ENCODE data around the gene EMC8.

Gene EMC8

DNA sequence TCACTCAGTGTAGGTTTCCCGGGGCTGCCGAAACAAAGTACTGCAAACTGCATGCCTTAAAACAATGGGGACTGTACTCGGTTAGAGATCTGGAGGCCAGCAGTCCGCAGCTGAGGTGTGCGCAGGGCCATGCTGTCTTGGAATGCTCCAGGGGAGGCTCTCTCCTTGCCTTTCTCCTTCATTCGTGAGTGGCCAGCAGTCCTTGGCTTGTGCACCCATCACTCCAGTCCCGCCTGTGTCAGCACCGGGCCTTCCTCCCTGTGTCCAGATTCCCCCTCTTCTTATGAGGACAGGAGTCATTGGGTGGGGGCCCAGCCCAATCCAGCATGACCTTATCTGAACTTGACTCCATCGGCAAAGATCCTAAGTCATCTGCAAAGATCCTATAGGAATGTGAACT, 43.5 kb upstream of the EMC8 start:
- no peaks in the 10 kb centered on the region for H3K79me2 ChIP-seq (ENCODE audit: insufficient read depth, low read length)
- no peaks in the 10 kb centered on the region for H3K4me1 ChIP-seq (ENCODE audit: insufficient read depth, low read length, poor library complexity, severe bottlenecking)
- H3K36me3 ChIP-seq (ENCODE audit: insufficient read depth, low read length) = no peaks in the 10 kb centered on the region
- no peaks in the 10 kb centered on the region for H3K9me2 ChIP-seq (replicated peaks; ENCODE audit: low read depth, low read length)
- H4K20me1 ChIP-seq (ENCODE audit: insufficient read depth, low read length, poor library complexity, severe bottlenecking) = no peaks in the 10 kb centered on the region
- H3K27me3 ChIP-seq (ENCODE audit: insufficient read depth, low read length, poor library complexity, severe bottlenecking) = no peaks in the 10 kb centered on the region
- TF ChIP-seq EZH2phosphoT487 (IDR thresholded peaks at IDR 0.05; ENCODE audit: borderline replicate concordance) = no peak
- TF ChIP-seq, protein P1, sequence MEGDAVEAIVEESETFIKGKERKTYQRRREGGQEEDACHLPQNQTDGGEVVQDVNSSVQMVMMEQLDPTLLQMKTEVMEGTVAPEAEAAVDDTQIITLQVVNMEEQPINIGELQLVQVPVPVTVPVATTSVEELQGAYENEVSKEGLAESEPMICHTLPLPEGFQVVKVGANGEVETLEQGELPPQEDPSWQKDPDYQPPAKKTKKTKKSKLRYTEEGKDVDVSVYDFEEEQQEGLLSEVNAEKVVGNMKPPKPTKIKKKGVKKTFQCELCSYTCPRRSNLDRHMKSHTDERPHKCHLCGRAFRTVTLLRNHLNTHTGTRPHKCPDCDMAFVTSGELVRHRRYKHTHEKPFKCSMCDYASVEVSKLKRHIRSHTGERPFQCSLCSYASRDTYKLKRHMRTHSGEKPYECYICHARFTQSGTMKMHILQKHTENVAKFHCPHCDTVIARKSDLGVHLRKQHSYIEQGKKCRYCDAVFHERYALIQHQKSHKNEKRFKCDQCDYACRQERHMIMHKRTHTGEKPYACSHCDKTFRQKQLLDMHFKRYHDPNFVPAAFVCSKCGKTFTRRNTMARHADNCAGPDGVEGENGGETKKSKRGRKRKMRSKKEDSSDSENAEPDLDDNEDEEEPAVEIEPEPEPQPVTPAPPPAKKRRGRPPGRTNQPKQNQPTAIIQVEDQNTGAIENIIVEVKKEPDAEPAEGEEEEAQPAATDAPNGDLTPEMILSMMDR (conservative IDR thresholded peaks at IDR 0.05; ENCODE audit: low read length) = no peak
- H2AFZ ChIP-seq (ENCODE audit: low read length) = no peak overlapping the region
- H3K4me2 ChIP-seq (ENCODE audit: low read depth, low read length, poor library complexity, severe bottlenecking) = no peak overlapping the region
- H3K9me3 ChIP-seq (ENCODE audit: insufficient read depth, low read depth, low read length) = no peaks in the 10 kb centered on the region
- H3F3A ChIP-seq (ENCODE audit: low read depth) = no peaks in the 10 kb centered on the region
- H3K9ac ChIP-seq (ENCODE audit: low read depth, low read length, poor library complexity, severe bottlenecking) = no peak overlapping the region
- H3K4me3 ChIP-seq (ENCODE audit: low read length, poor library complexity, severe bottlenecking) = no peak overlapping the region

DNA sequence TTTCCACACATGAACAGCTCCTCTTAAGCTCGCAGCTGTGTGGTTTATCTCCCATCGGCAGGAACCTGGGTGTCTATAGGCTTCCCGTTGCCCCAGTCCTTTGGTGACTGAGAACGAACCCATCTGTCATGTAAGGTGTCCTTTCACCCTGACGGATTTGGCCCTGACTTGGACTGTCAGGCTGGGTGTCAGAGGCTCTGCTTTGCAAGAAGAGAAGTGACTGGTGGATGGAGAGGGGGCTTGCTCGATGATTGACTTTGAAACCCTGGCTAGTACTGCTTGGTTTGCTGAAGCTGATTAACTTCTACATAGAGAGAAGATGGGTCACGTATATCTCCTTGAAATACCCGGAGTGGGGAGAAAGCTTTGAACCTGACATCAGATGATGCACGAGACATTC, 43.1 kb upstream of the EMC8 start:
- H3K27me3 ChIP-seq (ENCODE audit: insufficient read depth, low read length, poor library complexity, severe bottlenecking) = no peaks in the 10 kb centered on the region
- H3K9ac ChIP-seq (ENCODE audit: low read depth, low read length, poor library complexity, severe bottlenecking) = no peak overlapping the region
- no peaks in the 10 kb centered on the region for H4K20me1 ChIP-seq (ENCODE audit: insufficient read depth, low read length, poor library complexity, severe bottlenecking)
- no peak for TF ChIP-seq EZH2phosphoT487 (IDR thresholded peaks at IDR 0.05; ENCODE audit: borderline replicate concordance)
- TF ChIP-seq, protein P1 (conservative IDR thresholded peaks at IDR 0.05; ENCODE audit: low read length) = no peak
- H2AFZ ChIP-seq (ENCODE audit: low read length) = no peak overlapping the region
- no peaks in the 10 kb centered on the region for H3K9me2 ChIP-seq (replicated peaks; ENCODE audit: low read depth, low read length)
- H3K9me3 ChIP-seq (ENCODE audit: insufficient read depth, low read depth, low read length) = no peaks in the 10 kb centered on the region
- no peak overlapping the region for H3K4me2 ChIP-seq (ENCODE audit: low read depth, low read length, poor library complexity, severe bottlenecking)
- H3K79me2 ChIP-seq (ENCODE audit: insufficient read depth, low read length) = no peaks in the 10 kb centered on the region
- H3K4me1 ChIP-seq (ENCODE audit: insufficient read depth, low read length, poor library complexity, severe bottlenecking) = no peaks in the 10 kb centered on the region
- H3K36me3 ChIP-seq (ENCODE audit: insufficient read depth, low read length) = no peaks in the 10 kb centered on the region
- no peak overlapping the region for H3K4me3 ChIP-seq (ENCODE audit: low read length, poor library complexity, severe bottlenecking)
- H3F3A ChIP-seq (ENCODE audit: low read depth) = no peaks in the 10 kb centered on the region

DNA sequence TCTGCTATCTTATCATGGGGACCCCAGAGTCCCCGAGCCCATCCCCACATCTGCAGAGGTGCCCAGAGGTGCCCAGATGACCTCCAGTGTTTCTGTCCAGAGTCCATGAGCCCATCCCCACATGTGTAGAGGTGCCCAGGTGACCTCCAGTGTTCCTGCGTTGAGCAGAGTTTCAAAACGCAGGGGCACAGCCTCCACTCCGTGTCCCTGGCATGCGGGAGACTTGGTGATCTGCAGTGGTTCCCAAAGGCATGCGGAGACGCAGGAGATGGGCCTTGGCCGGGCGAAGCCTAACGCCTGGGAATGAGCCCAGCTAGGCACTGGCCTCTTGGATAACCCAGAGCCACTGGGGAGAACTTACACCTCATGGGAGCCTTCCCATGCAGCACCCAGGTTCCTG, 41.5 kb upstream of the EMC8 start:
- H3K9me3 ChIP-seq (ENCODE audit: insufficient read depth, low read depth, low read length) = no peaks in the 10 kb centered on the region; the same call in 1 of the 2 replicates
- TF ChIP-seq, protein P1 (conservative IDR thresholded peaks at IDR 0.05; ENCODE audit: low read length) = no peak
- no peak for TF ChIP-seq EZH2phosphoT487 (IDR thresholded peaks at IDR 0.05; ENCODE audit: borderline replicate concordance)
- no peaks in the 10 kb centered on the region for H3F3A ChIP-seq (ENCODE audit: low read depth)
- no peak overlapping the region for H2AFZ ChIP-seq (ENCODE audit: low read length)
- no peaks in the 10 kb centered on the region for H3K9me2 ChIP-seq (replicated peaks; ENCODE audit: low read depth, low read length)
- H3K4me3 ChIP-seq (ENCODE audit: low read length, poor library complexity, severe bottlenecking) = no peak overlapping the region
- no peaks in the 10 kb centered on the region for H3K27me3 ChIP-seq (ENCODE audit: insufficient read depth, low read length, poor library complexity, severe bottlenecking)
- no peaks in the 10 kb centered on the region for H3K79me2 ChIP-seq (ENCODE audit: insufficient read depth, low read length)
- no peaks in the 10 kb centered on the region for H4K20me1 ChIP-seq (ENCODE audit: insufficient read depth, low read length, poor library complexity, severe bottlenecking)
- H3K9ac ChIP-seq (ENCODE audit: low read depth, low read length, poor library complexity, severe bottlenecking) = no peak overlapping the region
- H3K36me3 ChIP-seq (ENCODE audit: insufficient read depth, low read length) = no peaks in the 10 kb centered on the region
- no peaks in the 10 kb centered on the region for H3K4me1 ChIP-seq (ENCODE audit: insufficient read depth, low read length, poor library complexity, severe bottlenecking)
- H3K4me2 ChIP-seq (ENCODE audit: low read depth, low read length, poor library complexity, severe bottlenecking) = no peak overlapping the region
